Parathyroid adenoma (tissue), 2 donors: ENCODE data around the gene MAP4K5.

Experiments used
- H2AFZ ChIP-seq: fragments of 300-600 bp; sonication (generic); one replicate; pipeline ENCODE4 v1.7.0; 2017; ENCODE audit warnings: antibody characterized with exemption, mild to moderate bottlenecking
- H3K27ac ChIP-seq: fragments of 300-600 bp; sonication (generic); one replicate; pipeline ENCODE4 v1.7.0; 2017
- H3K27me3 ChIP-seq: fragments of 300-600 bp; sonication (generic); one replicate; pipeline ENCODE4 v1.7.0; 2017; ENCODE audit warnings: low read length; ENCODE audit not compliant: control insufficient read depth, insufficient read depth
- H3K36me3 ChIP-seq: fragments of 300-600 bp; sonication (generic); one replicate; pipeline ENCODE4 v1.7.0; 2017; ENCODE audit warnings: low read length; ENCODE audit not compliant: control insufficient read depth, insufficient read depth
- H3K4me1 ChIP-seq: fragments of 300-600 bp; sonication (generic); one replicate; pipeline ENCODE4 v1.7.0; 2017; ENCODE audit warnings: control low read depth
- H3K4me2 ChIP-seq: fragments of 300-600 bp; sonication (generic); one replicate; pipeline ENCODE4 v1.7.0; 2017; ENCODE audit warnings: low read length
- H3K4me3 ChIP-seq: fragments of 300-600 bp; sonication (generic); one replicate; pipeline ENCODE4 v1.7.0; 2017; ENCODE audit warnings: low read depth, low read length
- H3K79me2 ChIP-seq: fragments of 300-600 bp; sonication (generic); one replicate; pipeline ENCODE4 v1.7.0; 2017; ENCODE audit warnings: control low read depth
- H3K9ac ChIP-seq: fragments of 300-600 bp; sonication (generic); one replicate; pipeline ENCODE4 v1.7.0; 2017; ENCODE audit warnings: mild to moderate bottlenecking
- H3K9me3 ChIP-seq: fragments of 300-600 bp; sonication (generic); one replicate; pipeline ENCODE4 v1.7.0; 2017; ENCODE audit warnings: low read length; ENCODE audit not compliant: control insufficient read depth
- CTCF ChIP-seq: fragments of 300-600 bp; sonication (generic); IDR thresholded peaks from one replicate; pipeline ENCODE4 v1.7.0; 2017; ENCODE audit warnings: antibody characterized with exemption, mild to moderate bottlenecking
- donor health status: primary hyperparathyroidism.

Gene MAP4K5

GRCh38 chr14:50421499-50421898 lies 110.9 kb downstream of the MAP4K5 start:
- Histone ChIP-seq H3K27ac (no peak overlapping the region), H3K4me2 (no peak overlapping the region), H3K4me1 (peaks cover 7% of the 10 kb centered on the region), H3K36me3 (no peaks in the 10 kb centered on the region), H3K9me3 (no peaks in the 10 kb centered on the region), H3K27me3 (no peaks in the 10 kb centered on the region), H3K4me3 (no peak overlapping the region), H3K79me2 (no peaks in the 10 kb centered on the region), H2AFZ (no peak overlapping the region), H3K9ac (no peak overlapping the region)
- no peak for TF ChIP-seq CTCF

GRCh38 chr14:50417853-50418252 lies 114.5 kb downstream of the MAP4K5 start:
- no peaks in the 10 kb centered on the region for H3K79me2 ChIP-seq
- H3K4me2 ChIP-seq = no peak overlapping the region
- no peak overlapping the region for H3K4me3 ChIP-seq
- no peak for TF ChIP-seq CTCF
- H3K27me3 ChIP-seq = no peaks in the 10 kb centered on the region
- H3K9me3 ChIP-seq = no peaks in the 10 kb centered on the region
- peaks cover 7% of the 10 kb centered on the region for H3K4me1 ChIP-seq
- no peak overlapping the region for H2AFZ ChIP-seq
- H3K27ac ChIP-seq = no peak overlapping the region
- H3K36me3 ChIP-seq = no peaks in the 10 kb centered on the region
- no peak overlapping the region for H3K9ac ChIP-seq

- no peaks in the 10 kb centered on the region for H3K4me1 ChIP-seq
- no peak overlapping the region for H3K4me2 ChIP-seq
- no peaks in the 10 kb centered on the region for H3K36me3 ChIP-seq
- H3K4me3 ChIP-seq = no peak overlapping the region
- no peaks in the 10 kb centered on the region for H3K79me2 ChIP-seq
- H3K9ac ChIP-seq = no peak overlapping the region
- H2AFZ ChIP-seq = no peak overlapping the region
- H3K27ac ChIP-seq = no peak overlapping the region
- H3K27me3 ChIP-seq = no peaks in the 10 kb centered on the region
- no peaks in the 10 kb centered on the region for H3K9me3 ChIP-seq
- TF ChIP-seq CTCF = no peak
Observed at GRCh38 chr14:50410921-50411320, 121.4 kb downstream of the MAP4K5 start.

GRCh38 chr14:50410071-50410470 lies 122.3 kb downstream of the MAP4K5 start:
- Histone ChIP-seq H3K27ac (no peak overlapping the region), H3K4me3 (no peak overlapping the region)

More at GRCh38 chr14:50410071-50410470, 122.3 kb downstream of the MAP4K5 start:
- Histone ChIP-seq H3K79me2 (no peaks in the 10 kb centered on the region), H3K36me3 (no peaks in the 10 kb centered on the region), H3K9me3 (no peaks in the 10 kb centered on the region), H2AFZ (no peak overlapping the region), H3K27me3 (no peaks in the 10 kb centered on the region), H3K9ac (no peak overlapping the region), H3K4me1 (no peaks in the 10 kb centered on the region), H3K4me2 (no peak overlapping the region)
- no peak for TF ChIP-seq CTCF
